Keratinocyte (primary cell): ENCODE data around the gene KLHL2.
"Not testable (repeated sequence)": the region's sequence is repeated elsewhere in the genome, so short reads cannot be mapped to it uniquely, and the experiment has no call there.

ENCODE experiments used
- EZH2 ChIP-seq: IDR thresholded peaks from one replicate; pipeline ENCODE4 v1.6.1; 2012; ENCODE audit warnings: inconsistent platforms, mild to moderate bottlenecking, low read length, moderate library complexity
- TF ChIP-seq, protein P1 (sequence below), 3 experiments: IDR thresholded peaks in 1 of 3; conservative IDR thresholded peaks in 1 of 3; optimal IDR thresholded peaks in 1 of 3; 2 replicates in 2 of 3; 3 replicates in 1 of 3; pipeline versions ENCODE3 to v1.5.1; 2011; ENCODE audit warnings: low read length in 3 of 3, mild to moderate bottlenecking in 3 of 3, moderate library complexity in 2 of 3, control low read depth in 1 of 3, inconsistent platforms in 1 of 3; ENCODE audit not compliant: insufficient read depth in 2 of 3; ENCODE audit errors: extremely low read depth in 1 of 3

DNA sequence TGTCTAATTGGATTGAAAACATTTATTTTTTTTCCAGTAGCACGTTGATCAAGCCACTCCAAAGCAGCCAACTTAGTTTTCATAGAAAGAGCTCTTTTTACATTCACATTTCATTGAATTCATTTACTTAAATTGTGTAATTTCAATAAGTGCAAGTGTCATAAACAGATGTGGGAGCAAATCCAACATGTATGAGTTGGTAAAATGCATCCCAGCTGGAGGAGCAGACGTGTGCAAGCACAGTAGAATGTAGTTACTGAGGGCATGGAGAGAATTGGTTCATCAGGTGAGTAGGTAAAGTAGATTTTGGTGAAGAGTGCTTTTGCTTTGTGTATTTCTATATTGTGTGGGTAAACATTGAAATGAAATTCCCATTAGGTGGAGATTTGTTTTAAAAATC lies 36.8 kb downstream of the KLHL2 start:
- TF ChIP-seq EZH2 = not testable (repeated sequence)
- TF ChIP-seq, protein P1, sequence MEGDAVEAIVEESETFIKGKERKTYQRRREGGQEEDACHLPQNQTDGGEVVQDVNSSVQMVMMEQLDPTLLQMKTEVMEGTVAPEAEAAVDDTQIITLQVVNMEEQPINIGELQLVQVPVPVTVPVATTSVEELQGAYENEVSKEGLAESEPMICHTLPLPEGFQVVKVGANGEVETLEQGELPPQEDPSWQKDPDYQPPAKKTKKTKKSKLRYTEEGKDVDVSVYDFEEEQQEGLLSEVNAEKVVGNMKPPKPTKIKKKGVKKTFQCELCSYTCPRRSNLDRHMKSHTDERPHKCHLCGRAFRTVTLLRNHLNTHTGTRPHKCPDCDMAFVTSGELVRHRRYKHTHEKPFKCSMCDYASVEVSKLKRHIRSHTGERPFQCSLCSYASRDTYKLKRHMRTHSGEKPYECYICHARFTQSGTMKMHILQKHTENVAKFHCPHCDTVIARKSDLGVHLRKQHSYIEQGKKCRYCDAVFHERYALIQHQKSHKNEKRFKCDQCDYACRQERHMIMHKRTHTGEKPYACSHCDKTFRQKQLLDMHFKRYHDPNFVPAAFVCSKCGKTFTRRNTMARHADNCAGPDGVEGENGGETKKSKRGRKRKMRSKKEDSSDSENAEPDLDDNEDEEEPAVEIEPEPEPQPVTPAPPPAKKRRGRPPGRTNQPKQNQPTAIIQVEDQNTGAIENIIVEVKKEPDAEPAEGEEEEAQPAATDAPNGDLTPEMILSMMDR (optimal IDR thresholded peaks at IDR 0.05 in 1 of 3, IDR thresholded peaks at IDR 0.05 in 1 of 3, conservative IDR thresholded peaks at IDR 0.05 in 1 of 3; ENCODE audit: extremely low read depth in 1 of 3, insufficient read depth in 2 of 3, low read length in 3 of 3) = not testable (repeated sequence)
